Caki2 (cell line): ENCODE measurements around the gene SYT8. TPM values are rescaled to one million over a fixed set of nuclear protein-coding genes. Genes with fewer than 3 reads are reported as not detected.
"Not testable (repeated sequence)": the region's sequence is repeated elsewhere in the genome, so short reads cannot be mapped to it uniquely, and the experiment has no call there.

Experiments
- DNase-seq: peaks from one replicate; pipeline ENCODE4 v3.0.0-alpha.2; 2015; ENCODE audit warnings: low read depth
- in situ Hi-C: cut with HindIII; loops from 2 replicates; pipeline ENCODE4 v1.10.0; 2016; ENCODE audit warnings: low sequenced_read_pairs, low pct_unique_long_range_greater_than_20kb, mixed read lengths
- total RNA-seq: library from RNA; depleted of rRNA; stranded (reverse); fragments of >200 nt; shearing (Covaris generic); gene quantifications from 2 replicates; pipeline ENCODE4 v1.2.3, GENCODE V29; 2014; ENCODE audit warnings: low replicate concordance; rRNA removed

The SYT8 gene
- total RNA-seq: not detected in 2 replicates

- in situ Hi-C loops: no loop called here
- DNase-seq: no peak
Measured at GRCh38 chr11:1834779-1835670, at the start of gene SYT8. Gene SYT8 (plus strand): TSS chr11:1834990. CDS start chr11:1835106, 116 bp downstream.

GRCh38 chr11:1785749-1786413, 48.9 kb upstream of the SYT8 start:
- DNase-seq: peak; percentile 17
- in situ Hi-C loops: no loop called here

- DNase-seq: no peak
- in situ Hi-C loops: no loop called here
Measured at GRCh38 chr11:1786466-1786865, 48.3 kb upstream of the SYT8 start.

- in situ Hi-C loops: no loop called here
- no peak for DNase-seq
Measured at GRCh38 chr11:1791912-1792311, 42.9 kb upstream of the SYT8 start.

GRCh38 chr11:1792461-1792860, 42.3 kb upstream of the SYT8 start:
- in situ Hi-C loops: no loop called here

GRCh38 chr11:1793081-1793480, 41.7 kb upstream of the SYT8 start:
- in situ Hi-C loops: no loop called here

More at GRCh38 chr11:1792461-1792860, 42.3 kb upstream of the SYT8 start:
- DNase-seq: no peak

GRCh38 chr11:1796413-1797011, 38.3 kb upstream of the SYT8 start:
- DNase-seq: no peak
- in situ Hi-C loops: no loop called here

More at GRCh38 chr11:1793081-1793480, 41.7 kb upstream of the SYT8 start:
- DNase-seq: no peak

GRCh38 chr11:1797391-1798125, 37.2 kb upstream of the SYT8 start:
- in situ Hi-C loops: no loop called here
- no peak for DNase-seq

- in situ Hi-C loops: no loop called here
- no peak for DNase-seq
Measured at GRCh38 chr11:1803246-1803645, 31.5 kb upstream of the SYT8 start.

- in situ Hi-C loops, DNase-seq: not testable (repeated sequence)
Measured at GRCh38 chr11:1803835-1804519, 30.8 kb upstream of the SYT8 start.

GRCh38 chr11:1805525-1805924, 29.3 kb upstream of the SYT8 start:
- in situ Hi-C loops: no loop called here
- no peak for DNase-seq

GRCh38 chr11:1807264-1807995, 27.4 kb upstream of the SYT8 start:
- DNase-seq: no peak
- in situ Hi-C loops: no loop called here

GRCh38 chr11:1810761-1811160, 24.0 kb upstream of the SYT8 start:
- no peak for DNase-seq
- in situ Hi-C loops: no loop called here

- no peak for DNase-seq
- in situ Hi-C loops: no loop called here
Measured at GRCh38 chr11:1812274-1812673, 22.5 kb upstream of the SYT8 start.

- in situ Hi-C loops: no loop called here
- DNase-seq: no peak
Measured at GRCh38 chr11:1812801-1813200, 22.0 kb upstream of the SYT8 start.

GRCh38 chr11:1813356-1813755, 21.4 kb upstream of the SYT8 start:
- DNase-seq, in situ Hi-C loops: not testable (repeated sequence)

GRCh38 chr11:1814691-1815090, 20.1 kb upstream of the SYT8 start:
- no peak for DNase-seq
- in situ Hi-C loops: no loop called here
